ENCODE results near the gene LMO7. TPM values are rescaled to one million over a fixed set of nuclear protein-coding genes. Genes with fewer than 3 reads are reported as not detected.

Gene LMO7
- 73.3 and 253 TPM in 2 replicates for total RNA-seq (ENCODE audit: low replicate concordance)
- long read RNA-seq, partial matches to known transcripts: 231 of 311 reads
- long read RNA-seq, other reads (novel, unspliced or antisense): 77 of 311 reads

DNA sequence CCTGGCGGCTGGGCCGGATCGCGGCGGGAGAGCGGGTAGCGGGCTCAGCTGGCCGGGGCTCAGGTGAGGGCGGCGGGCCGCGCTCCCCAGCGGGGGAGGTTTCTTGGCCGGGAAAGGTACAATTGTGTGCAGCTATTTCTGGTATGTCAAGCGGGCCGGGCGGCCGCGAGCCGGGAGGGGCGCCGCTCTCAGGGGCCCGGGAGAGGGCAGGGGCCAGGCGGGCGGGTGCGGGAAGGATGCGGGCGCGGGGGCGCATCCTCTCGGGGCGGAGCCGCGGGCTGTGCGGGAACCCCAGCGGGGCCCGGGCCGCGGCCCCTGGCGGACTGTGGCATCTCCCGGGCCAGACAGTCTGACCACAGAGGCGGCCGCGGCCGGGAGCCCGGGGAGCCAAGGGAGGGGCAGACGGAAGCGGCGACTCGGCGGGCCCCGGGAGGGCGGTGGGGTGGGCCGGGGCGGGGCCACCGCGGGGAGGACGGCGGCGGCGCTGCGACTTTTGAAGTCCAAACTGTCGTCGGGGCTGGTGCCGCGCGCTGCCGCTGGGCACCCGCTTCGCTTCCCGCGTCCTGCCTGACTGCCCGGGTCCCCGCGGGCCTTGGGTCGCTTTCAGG lies at the start of gene LMO7:
TSS of gene LMO7 (plus strand) at position 503 of the 608 bp plus-strand sequence. CDS start 328 bp downstream, outside the sequence.
- TF ChIP-seq, protein P1, sequence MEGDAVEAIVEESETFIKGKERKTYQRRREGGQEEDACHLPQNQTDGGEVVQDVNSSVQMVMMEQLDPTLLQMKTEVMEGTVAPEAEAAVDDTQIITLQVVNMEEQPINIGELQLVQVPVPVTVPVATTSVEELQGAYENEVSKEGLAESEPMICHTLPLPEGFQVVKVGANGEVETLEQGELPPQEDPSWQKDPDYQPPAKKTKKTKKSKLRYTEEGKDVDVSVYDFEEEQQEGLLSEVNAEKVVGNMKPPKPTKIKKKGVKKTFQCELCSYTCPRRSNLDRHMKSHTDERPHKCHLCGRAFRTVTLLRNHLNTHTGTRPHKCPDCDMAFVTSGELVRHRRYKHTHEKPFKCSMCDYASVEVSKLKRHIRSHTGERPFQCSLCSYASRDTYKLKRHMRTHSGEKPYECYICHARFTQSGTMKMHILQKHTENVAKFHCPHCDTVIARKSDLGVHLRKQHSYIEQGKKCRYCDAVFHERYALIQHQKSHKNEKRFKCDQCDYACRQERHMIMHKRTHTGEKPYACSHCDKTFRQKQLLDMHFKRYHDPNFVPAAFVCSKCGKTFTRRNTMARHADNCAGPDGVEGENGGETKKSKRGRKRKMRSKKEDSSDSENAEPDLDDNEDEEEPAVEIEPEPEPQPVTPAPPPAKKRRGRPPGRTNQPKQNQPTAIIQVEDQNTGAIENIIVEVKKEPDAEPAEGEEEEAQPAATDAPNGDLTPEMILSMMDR (conservative IDR thresholded peaks at IDR 0.05): no peak
- Mint-ChIP-seq H3K27ac (peak within 1 kb of the TSS; percentile 60), H3K9me3 (no peaks in the 10 kb centered on the region), H3K27me3 (peaks cover 36% of the 10 kb centered on the region), H3K4me1 (ENCODE audit: unreplicated experiment) (peaks cover 17% of the 10 kb centered on the region), H3K36me3 (no peaks in the 10 kb centered on the region), H3K4me3 (peak within 1 kb of the TSS; percentile 84)
- peak; percentile 73 for DNase-seq (ENCODE audit: extremely low spot score, unreplicated experiment)

DNA sequence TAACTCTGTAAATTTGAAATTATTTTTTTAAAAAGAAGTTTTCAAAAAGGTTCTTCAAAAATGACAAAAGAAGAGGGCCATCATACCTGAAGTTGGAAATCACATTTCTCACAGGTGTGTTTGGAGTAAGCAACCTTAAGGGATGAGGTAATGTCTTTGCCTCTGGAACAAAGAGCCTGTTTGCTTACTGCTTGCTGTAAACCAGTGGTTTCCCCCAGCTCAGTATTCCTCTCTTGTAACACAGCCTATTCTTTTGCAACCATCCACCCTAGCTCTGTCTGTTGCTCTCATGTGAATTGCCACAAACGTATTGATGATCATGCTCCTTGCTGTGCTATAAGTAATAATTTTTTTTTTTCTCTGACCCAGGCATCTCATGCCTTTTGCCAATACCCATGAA lies 48.5 kb upstream of the LMO7 start:
- no peak overlapping the region for H3K4me3 Mint-ChIP-seq
- no peak overlapping the region for H3K27ac Mint-ChIP-seq
- H3K36me3 Mint-ChIP-seq: peaks cover 34% of the 10 kb centered on the region
- TF ChIP-seq, protein P1 (conservative IDR thresholded peaks at IDR 0.05): no peak
- DNase-seq (ENCODE audit: extremely low spot score, unreplicated experiment): no peak
- no peaks in the 10 kb centered on the region for H3K27me3 Mint-ChIP-seq
- H3K9me3 Mint-ChIP-seq: peaks cover 7% of the 10 kb centered on the region
- no peaks in the 10 kb centered on the region for H3K4me1 Mint-ChIP-seq (ENCODE audit: unreplicated experiment)

DNA sequence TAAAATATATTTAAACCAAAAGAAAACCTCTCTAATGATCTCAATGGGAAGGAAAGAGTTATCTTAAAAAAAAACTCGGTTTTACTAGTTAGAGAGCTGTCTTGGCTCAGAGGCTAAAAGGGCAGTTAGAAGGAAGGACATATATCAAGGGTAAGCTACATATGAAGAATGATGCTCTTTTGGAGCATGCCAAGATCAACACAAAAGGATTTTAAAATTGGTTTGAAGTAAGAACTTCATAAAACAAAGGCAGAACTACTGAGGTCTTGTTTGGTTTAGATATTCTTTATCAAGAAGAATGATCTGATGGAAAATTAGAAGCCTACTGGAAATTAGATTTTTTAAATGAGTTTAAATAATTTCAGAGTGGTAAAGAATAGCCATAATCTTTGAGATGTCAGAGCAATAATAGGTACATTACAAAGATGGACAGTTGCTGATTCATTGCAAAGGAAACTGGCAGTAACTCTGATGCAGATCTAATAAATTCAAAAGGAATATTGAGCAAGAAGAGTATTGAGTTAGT lies 39.4 kb upstream of the LMO7 start:
- H3K27ac Mint-ChIP-seq: no peak overlapping the region
- DNase-seq (ENCODE audit: extremely low spot score, unreplicated experiment): no peak
- no peaks in the 10 kb centered on the region for H3K9me3 Mint-ChIP-seq
- peaks cover 18% of the 10 kb centered on the region for H3K36me3 Mint-ChIP-seq
- TF ChIP-seq, protein P1 (conservative IDR thresholded peaks at IDR 0.05): no peak
- no peaks in the 10 kb centered on the region for H3K4me1 Mint-ChIP-seq (ENCODE audit: unreplicated experiment)
- no peak overlapping the region for H3K4me3 Mint-ChIP-seq
- H3K27me3 Mint-ChIP-seq: no peaks in the 10 kb centered on the region

DNA sequence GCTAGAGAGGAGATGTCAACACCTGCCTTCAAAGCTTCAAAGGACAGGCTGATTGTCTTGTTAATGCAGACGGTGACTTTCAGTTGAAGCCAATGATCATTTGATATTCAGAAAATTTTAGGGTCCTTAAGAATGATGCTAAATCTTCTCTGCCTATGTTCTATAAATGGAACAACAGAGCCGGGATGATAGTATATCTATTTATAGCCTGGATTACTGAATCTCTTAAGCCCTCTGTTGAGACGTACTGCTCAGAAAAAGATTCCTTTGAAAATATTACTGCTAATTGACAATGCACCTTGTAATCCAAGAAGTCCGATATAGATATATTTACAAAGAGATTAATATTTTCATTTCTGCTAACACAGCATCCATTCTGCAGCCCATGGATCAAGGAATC lies 35.8 kb upstream of the LMO7 start:
- Mint-ChIP-seq H3K9me3 (no peaks in the 10 kb centered on the region), H3K4me1 (ENCODE audit: unreplicated experiment) (no peaks in the 10 kb centered on the region), H3K27ac (no peak overlapping the region), H3K27me3 (no peaks in the 10 kb centered on the region), H3K4me3 (no peak overlapping the region), H3K36me3 (peaks cover 18% of the 10 kb centered on the region)
- no peak for DNase-seq (ENCODE audit: extremely low spot score, unreplicated experiment)
- TF ChIP-seq, protein P1 (conservative IDR thresholded peaks at IDR 0.05): no peak

DNA sequence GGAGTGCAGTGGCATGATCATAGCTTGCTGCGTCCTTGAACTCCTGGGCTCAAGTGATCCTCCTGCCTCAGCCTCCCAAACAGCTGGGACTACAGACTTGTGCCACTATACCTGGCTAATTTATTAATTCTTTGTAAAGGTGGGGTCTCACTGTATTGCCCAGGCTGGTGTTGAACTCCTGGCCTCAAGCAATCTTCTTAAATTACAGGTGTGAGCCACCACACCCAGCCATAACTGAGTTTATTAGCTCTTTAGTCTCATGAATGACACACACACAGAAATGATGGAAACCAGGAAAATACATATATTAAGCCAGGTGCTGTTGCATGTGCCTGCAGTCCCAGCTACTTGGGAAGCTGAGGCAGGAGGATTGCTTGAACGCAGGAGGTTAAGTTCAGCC lies 33.1 kb upstream of the LMO7 start:
- Mint-ChIP-seq H3K9me3 (no peaks in the 10 kb centered on the region), H3K27me3 (no peaks in the 10 kb centered on the region), H3K4me3 (no peak overlapping the region), H3K4me1 (ENCODE audit: unreplicated experiment) (no peaks in the 10 kb centered on the region), H3K27ac (no peak overlapping the region), H3K36me3 (peaks cover 16% of the 10 kb centered on the region)
- TF ChIP-seq, protein P1 (conservative IDR thresholded peaks at IDR 0.05): no peak
- DNase-seq (ENCODE audit: extremely low spot score, unreplicated experiment): no peak
